HEK293 (cell line): Measurements from ENCODE around the gene NUDT8.

ENCODE experiments used
- BCL11B ChIP-seq: fragments of 450-650 bp; formaldehyde crosslinking; IDR thresholded peaks from 2 replicates; pipeline ENCODE4 v1.5.1; 2016; ENCODE audit warnings: low read depth, missing biosample characterization, missing genetic modification characterization
- HOXA7 ChIP-seq: sonication (generic); formaldehyde crosslinking; IDR thresholded peaks from 2 replicates; pipeline ENCODE4 v1.8.1; 2022; ENCODE audit warnings: missing genetic modification reagents, borderline replicate concordance
- IKZF3 ChIP-seq: fragments of 450-650 bp; IDR thresholded peaks from 2 replicates; pipeline ENCODE4 v1.5.0; 2018; ENCODE audit warnings: missing biosample characterization, mild to moderate bottlenecking, missing genetic modification characterization, moderate library complexity
- KLF16 ChIP-seq: fragments of 450-650 bp; formaldehyde crosslinking; IDR thresholded peaks from 2 replicates; pipeline ENCODE4 v1.5.1; 2017; ENCODE audit warnings: missing biosample characterization, missing genetic modification characterization
- KLF9 ChIP-seq: fragments of 450-650 bp; formaldehyde crosslinking; IDR thresholded peaks from 2 replicates; pipeline ENCODE4 v1.5.1; 2016; ENCODE audit warnings: missing biosample characterization, missing genetic modification characterization, low read depth
- OVOL3 ChIP-seq: fragments of 450-650 bp; formaldehyde crosslinking; IDR thresholded peaks from 2 replicates; pipeline ENCODE4 v1.5.1; 2016; ENCODE audit warnings: missing biosample characterization, missing genetic modification characterization
- PRDM6 ChIP-seq: fragments of 450-650 bp; formaldehyde crosslinking; IDR thresholded peaks from 2 replicates; pipeline ENCODE4 v1.5.1; 2017; ENCODE audit warnings: missing biosample characterization, missing genetic modification characterization
- ZBTB49 ChIP-seq: fragments of 450-650 bp; formaldehyde crosslinking; IDR thresholded peaks from 2 replicates; pipeline ENCODE4 v1.5.1; 2016; ENCODE audit warnings: missing biosample characterization, missing genetic modification characterization, low read depth
- ZNF121 ChIP-seq: fragments of 450-650 bp; formaldehyde crosslinking; IDR thresholded peaks from 2 replicates; pipeline ENCODE4 v1.5.1; 2016; ENCODE audit warnings: missing biosample characterization, missing genetic modification characterization
- ZNF132 ChIP-seq: fragments of 450-650 bp; formaldehyde crosslinking; IDR thresholded peaks from 2 replicates; pipeline ENCODE4 v1.5.1; 2017; ENCODE audit warnings: missing biosample characterization, missing genetic modification characterization, borderline replicate concordance
- ZNF155 ChIP-seq: fragments of 450-650 bp; formaldehyde crosslinking; IDR thresholded peaks from 2 replicates; pipeline ENCODE4 v1.5.1; 2016; ENCODE audit warnings: missing biosample characterization, missing genetic modification characterization
- ZNF16 ChIP-seq: fragments of 450-650 bp; formaldehyde crosslinking; IDR thresholded peaks from 2 replicates; pipeline ENCODE4 v1.5.1; 2016; ENCODE audit warnings: low read depth, missing biosample characterization, missing genetic modification characterization
- ZNF24 ChIP-seq: fragments of 450-650 bp; formaldehyde crosslinking; IDR thresholded peaks from 2 replicates; pipeline ENCODE4 v1.5.1; 2016; ENCODE audit warnings: missing biosample characterization, missing genetic modification characterization
- ZNF266 ChIP-seq: fragments of 450-650 bp; formaldehyde crosslinking; IDR thresholded peaks from 2 replicates; pipeline ENCODE4 v1.5.1; 2016; ENCODE audit warnings: missing biosample characterization, missing genetic modification characterization, low read depth
- ZNF280C ChIP-seq: fragments of 450-650 bp; formaldehyde crosslinking; IDR thresholded peaks from 2 replicates; pipeline ENCODE4 v1.5.1; 2016; ENCODE audit warnings: missing biosample characterization, missing genetic modification characterization
- ZNF280D ChIP-seq: fragments of 450-650 bp; formaldehyde crosslinking; IDR thresholded peaks from 2 replicates; pipeline ENCODE4 v1.5.1; 2016; ENCODE audit warnings: missing biosample characterization, missing genetic modification characterization
- ZNF302 ChIP-seq: fragments of 450-650 bp; formaldehyde crosslinking; IDR thresholded peaks from 2 replicates; pipeline ENCODE4 v1.5.1; 2016; ENCODE audit warnings: missing biosample characterization, missing genetic modification characterization, low read depth
- ZNF335 ChIP-seq: fragments of 450-650 bp; formaldehyde crosslinking; conservative IDR thresholded peaks from 2 replicates; pipeline ENCODE4 v1.5.1; 2016; ENCODE audit warnings: missing biosample characterization, missing genetic modification characterization
- ZNF362 ChIP-seq: fragments of 450-650 bp; formaldehyde crosslinking; IDR thresholded peaks from 2 replicates; pipeline ENCODE4 v1.5.1; 2016; ENCODE audit warnings: missing biosample characterization, missing genetic modification characterization
- ZNF423 ChIP-seq: fragments of 450-650 bp; formaldehyde crosslinking; IDR thresholded peaks from 2 replicates; pipeline ENCODE4 v1.5.1; 2016; ENCODE audit warnings: missing biosample characterization, missing genetic modification characterization
- ZNF514 ChIP-seq: fragments of 450-650 bp; formaldehyde crosslinking; IDR thresholded peaks from 2 replicates; pipeline ENCODE4 v1.5.1; 2016; ENCODE audit warnings: missing biosample characterization, missing genetic modification characterization
- ZNF580 ChIP-seq: fragments of 450-650 bp; formaldehyde crosslinking; IDR thresholded peaks from 2 replicates; pipeline ENCODE4 v1.5.1; 2016; ENCODE audit warnings: missing biosample characterization, missing genetic modification characterization
- ZNF585B ChIP-seq: fragments of 450-650 bp; formaldehyde crosslinking; IDR thresholded peaks from 2 replicates; pipeline ENCODE4 v1.5.1; 2016; ENCODE audit warnings: missing biosample characterization, missing genetic modification characterization
- ZNF596 ChIP-seq: fragments of 450-650 bp; IDR thresholded peaks from 2 replicates; pipeline ENCODE4 v1.5.0; 2018; ENCODE audit warnings: missing biosample characterization, mild to moderate bottlenecking, missing genetic modification characterization, moderate library complexity
- ZNF610 ChIP-seq: fragments of 450-650 bp; formaldehyde crosslinking; IDR thresholded peaks from 2 replicates; pipeline ENCODE4 v1.5.1; 2016; ENCODE audit warnings: missing biosample characterization, missing genetic modification characterization, borderline replicate concordance
- ZNF621 ChIP-seq: fragments of 450-650 bp; formaldehyde crosslinking; IDR thresholded peaks from 2 replicates; pipeline ENCODE4 v1.5.1; 2017; ENCODE audit warnings: missing biosample characterization, missing genetic modification characterization
- ZNF629 ChIP-seq: fragments of 450-650 bp; formaldehyde crosslinking; IDR thresholded peaks from 2 replicates; pipeline ENCODE4 v1.5.1; 2017; ENCODE audit warnings: missing biosample characterization, missing genetic modification characterization
- ZNF660 ChIP-seq: fragments of 450-650 bp; IDR thresholded peaks from 2 replicates; pipeline ENCODE4 v1.5.1; 2018; ENCODE audit warnings: missing biosample characterization, mild to moderate bottlenecking, missing genetic modification characterization
- ZNF768 ChIP-seq: fragments of 450-650 bp; formaldehyde crosslinking; IDR thresholded peaks from 2 replicates; pipeline ENCODE4 v1.5.1; 2018; ENCODE audit warnings: missing biosample characterization, mild to moderate bottlenecking, missing genetic modification characterization
- ZSCAN23 ChIP-seq: fragments of 450-650 bp; formaldehyde crosslinking; IDR thresholded peaks from 2 replicates; pipeline ENCODE4 v1.5.1; 2016; ENCODE audit warnings: missing biosample characterization, missing genetic modification characterization

Gene NUDT8

GRCh38 chr11:67630228-67630942 is 648 bp upstream of the NUDT8 start (continued):
- no peak for TF ChIP-seq IKZF3 (tag by site-specific recombination)
- TF ChIP-seq ZNF768 (tag by site-specific recombination) = no peak
- TF ChIP-seq ZNF335 (tag by site-specific recombination) = peak; percentile 91
- no peak for TF ChIP-seq ZNF302
- no peak for TF ChIP-seq ZNF132 (tag by site-specific recombination)
- no peak for TF ChIP-seq ZNF660 (tag by site-specific recombination)
- TF ChIP-seq ZNF629 (tag by site-specific recombination) = no peak; the same call in 1 of the 2 replicates
- no peak for TF ChIP-seq ZNF423 (tag by site-specific recombination)
- no peak for TF ChIP-seq ZNF514 (tag by site-specific recombination)
- TF ChIP-seq ZNF585B (tag by site-specific recombination) = no peak
- no peak for TF ChIP-seq ZNF580 (tag by site-specific recombination)
- TF ChIP-seq ZNF24 = peak; percentile 45; the same call in 1 of the 2 replicates
- no peak for TF ChIP-seq ZNF280C (tag by site-specific recombination)
- no peak for TF ChIP-seq PRDM6 (tag by site-specific recombination)
- TF ChIP-seq ZNF266 (tag by site-specific recombination) = no peak
- no peak for TF ChIP-seq OVOL3 (tag by site-specific recombination)
- no peak for TF ChIP-seq HOXA7 (CRISPR knock-in tag)
- TF ChIP-seq ZNF621 = no peak
- TF ChIP-seq ZBTB49 (tag by site-specific recombination) = no peak
- TF ChIP-seq KLF16 (tag by site-specific recombination) = peak; percentile 69; the same call in 1 of the 2 replicates
- TF ChIP-seq ZNF121 (tag by site-specific recombination) = no peak
- no peak for TF ChIP-seq ZNF362 (tag by site-specific recombination)
- no peak for TF ChIP-seq ZNF16 (tag by site-specific recombination)
- TF ChIP-seq ZNF596 (tag by site-specific recombination) = no peak
- no peak for TF ChIP-seq ZNF280D (tag by site-specific recombination)
- TF ChIP-seq ZNF610 (tag by site-specific recombination) = peak; percentile 93
- TF ChIP-seq ZNF155 (tag by site-specific recombination) = no peak
- no peak for TF ChIP-seq ZSCAN23 (tag by site-specific recombination)
- peak; percentile 94 for TF ChIP-seq KLF9 (tag by site-specific recombination)
- peak; percentile 98 for TF ChIP-seq BCL11B
